Upper lobe of left lung (tissue), 6 donors: Measurements from ENCODE around the gene FOXO3. TPM values are rescaled to one million over a fixed set of nuclear protein-coding genes. Genes with fewer than 3 reads are reported as not detected.

Experiments
- ATAC-seq, 2 donors: fragments of 200-7000 bp; cut with Tn5 transposase; one replicate each; pipeline ENCODE4 v1.9.1; 2022; ENCODE audit warnings: mild to moderate bottlenecking in 2 of 2, moderate library complexity in 2 of 2; ENCODE audit not compliant: low FRiP score in 2 of 2
- DNase-seq, 2 donors: peaks; one replicate each; pipeline ENCODE4 v3.0.0-alpha.2; 2019 to 2020
- H3K27ac ChIP-seq, 4 donors: fragments of 200-600 bp; sonication (generic); one replicate each; pipeline ENCODE4 v1.5.1; 2016 to 2019
- H3K27me3 ChIP-seq, 4 donors: fragments of 200-600 bp; sonication (generic); one replicate each; pipeline ENCODE4 v1.5.1; 2017 to 2019
- H3K36me3 ChIP-seq, 4 donors: fragments of 200-600 bp; sonication (generic); one replicate each; pipeline ENCODE4 v1.5.1; 2016 to 2019
- H3K4me1 ChIP-seq, 4 donors: fragments of 200-600 bp; sonication (generic); one replicate each; pipeline ENCODE4 v1.5.1; 2018 to 2019
- H3K4me3 ChIP-seq, 4 donors: fragments of 200-600 bp; sonication (generic); one replicate each; pipeline ENCODE4 v1.5.1; 2017 to 2019; ENCODE audit warnings: mild to moderate bottlenecking in 2 of 4, moderate library complexity in 1 of 4
- H3K9me3 ChIP-seq, 4 donors: fragments of 200-600 bp; sonication (generic); one replicate each; pipeline ENCODE4 v1.5.1; 2018 to 2019
- EP300 ChIP-seq, 4 donors: sonication (generic); formaldehyde crosslinking; IDR thresholded peaks; one replicate each; pipeline ENCODE4 v1.5.1; 2017; ENCODE audit warnings: antibody characterized with exemption in 4 of 4, control low read depth in 2 of 4
- POLR2A ChIP-seq, 4 donors: fragments of 450-650 bp; IDR thresholded peaks; one replicate each; pipeline ENCODE4 v1.5.1; 2016 to 2017; ENCODE audit warnings: antibody characterized with exemption in 4 of 4, mild to moderate bottlenecking in 2 of 4
- POLR2AphosphoS5 ChIP-seq, 2 donors: sonication (generic); formaldehyde crosslinking; IDR thresholded peaks; one replicate each; pipeline ENCODE4 v1.5.1; 2017; ENCODE audit warnings: antibody characterized with exemption in 2 of 2
- WGBS, 2 donors: methylation state at CpG; one replicate each; pipeline ENCODE4 v1.1.5; 2017 to 2018; 5-methylcytosine and 5-hydroxymethylcytosine counted together
- total RNA-seq, 6 donors: library from RNA; depleted of rRNA in 4 of 6; stranded (reverse); fragments of >200 nt in 4 of 6; gene quantifications; one replicate each; pipeline versions ENCODE4 v1.1.0 to v1.2.1, GENCODE V29; 2016 to 2021
- TF ChIP-seq, protein P1 (sequence below), 6 experiments: fragments of 450-650 bp in 4 of 6; fragments of 200-600 bp in 2 of 6; sonication (generic) in 2 of 6; IDR thresholded peaks; one replicate each; pipeline ENCODE4 v1.5.1; 2016 to 2019; ENCODE audit warnings: antibody characterized with exemption in 6 of 6
- donor health status: DM: no; HTN: no; CAD: no; lungs with moderate emphysema.
- donor health status: DM: no; HTN: yes; CAD: no; lungs with severe emphysema.

Gene FOXO3
- total RNA-seq, 6 donors from 2014 or later, result 52.6 to 101 (median 71.9) TPM

- H3K4me3 ChIP-seq, result no peak overlapping the region
- ATAC-seq, result no peak
- H3K9me3 ChIP-seq, result no peaks in the 10 kb centered on the region
- TF ChIP-seq EP300 (IDR thresholded peaks at IDR 0.05) (no peak), POLR2A (IDR thresholded peaks at IDR 0.05) (no peak), POLR2AphosphoS5 (IDR thresholded peaks at IDR 0.05) (no peak)
- TF ChIP-seq, protein P1, sequence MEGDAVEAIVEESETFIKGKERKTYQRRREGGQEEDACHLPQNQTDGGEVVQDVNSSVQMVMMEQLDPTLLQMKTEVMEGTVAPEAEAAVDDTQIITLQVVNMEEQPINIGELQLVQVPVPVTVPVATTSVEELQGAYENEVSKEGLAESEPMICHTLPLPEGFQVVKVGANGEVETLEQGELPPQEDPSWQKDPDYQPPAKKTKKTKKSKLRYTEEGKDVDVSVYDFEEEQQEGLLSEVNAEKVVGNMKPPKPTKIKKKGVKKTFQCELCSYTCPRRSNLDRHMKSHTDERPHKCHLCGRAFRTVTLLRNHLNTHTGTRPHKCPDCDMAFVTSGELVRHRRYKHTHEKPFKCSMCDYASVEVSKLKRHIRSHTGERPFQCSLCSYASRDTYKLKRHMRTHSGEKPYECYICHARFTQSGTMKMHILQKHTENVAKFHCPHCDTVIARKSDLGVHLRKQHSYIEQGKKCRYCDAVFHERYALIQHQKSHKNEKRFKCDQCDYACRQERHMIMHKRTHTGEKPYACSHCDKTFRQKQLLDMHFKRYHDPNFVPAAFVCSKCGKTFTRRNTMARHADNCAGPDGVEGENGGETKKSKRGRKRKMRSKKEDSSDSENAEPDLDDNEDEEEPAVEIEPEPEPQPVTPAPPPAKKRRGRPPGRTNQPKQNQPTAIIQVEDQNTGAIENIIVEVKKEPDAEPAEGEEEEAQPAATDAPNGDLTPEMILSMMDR (IDR thresholded peaks at IDR 0.05), result no peak
- 85% methylated on average over 6 of the region's 6 CpGs for WGBS, 2 donors
- peaks cover 0 to 9% (median 3%) of the 10 kb centered on the region in 4 donors for H3K36me3 ChIP-seq
- H3K4me1 ChIP-seq, result peaks cover 17 to 27% (median 26%) of the 10 kb centered on the region in 4 donors
- H3K27me3 ChIP-seq, result no peaks in the 10 kb centered on the region
- DNase-seq, result no peak
- peak overlapping the region; percentile 48 to 81 (median 71) for H3K27ac ChIP-seq
These were observed 129.8 kb downstream of the FOXO3 start for GRCh38 chr6:108690326-108691049.

- no peaks in the 10 kb centered on the region for H3K36me3 ChIP-seq
- DNase-seq (no peak), ATAC-seq (no peak)
- no peak overlapping the region for H3K4me3 ChIP-seq
- H3K4me1 ChIP-seq, result peaks cover 17 to 23% (median 19%) of the 10 kb centered on the region in 4 donors
- WGBS, 2 donors, result 89 to 100% methylated on average over 2 of the region's 2 CpGs
- H3K27me3 ChIP-seq, result no peaks in the 10 kb centered on the region
- H3K27ac ChIP-seq, result peak overlapping the region in 2 of 4 donors; percentile 4 to 30
- TF ChIP-seq POLR2AphosphoS5 (IDR thresholded peaks at IDR 0.05), result peak in 1 of 2 donors; percentile 42
- no peak for TF ChIP-seq POLR2A (IDR thresholded peaks at IDR 0.05)
- no peak for TF ChIP-seq EP300 (IDR thresholded peaks at IDR 0.05)
- TF ChIP-seq, protein P1 (IDR thresholded peaks at IDR 0.05), result no peak
- no peaks in the 10 kb centered on the region for H3K9me3 ChIP-seq
These were observed 132.9 kb downstream of the FOXO3 start for GRCh38 chr6:108693430-108694154.

GRCh38 chr6:108694816-108695215 lies 134.1 kb downstream of the FOXO3 start:
- WGBS, 2 donors, result 89% methylated on average over 4 to 6 of the region's 6 CpGs
- Histone ChIP-seq H3K27me3 (no peaks in the 10 kb centered on the region), H3K27ac (no peak overlapping the region)

GRCh38 chr6:108697561-108698161 lies 136.9 kb downstream of the FOXO3 start:
- peaks cover 0 to 3% (median 0%) of the 10 kb centered on the region in 4 donors for H3K4me1 ChIP-seq
- H3K36me3 ChIP-seq, result no peaks in the 10 kb centered on the region
- no peak for DNase-seq
- peak in 1 of 2 donors; percentile 39 for ATAC-seq
- WGBS, 2 donors, result 66 to 80% methylated on average over 15 of the region's 15 CpGs
- H3K27ac ChIP-seq, result peak overlapping the region in 2 of 4 donors; percentile 30 to 37
- H3K27me3 ChIP-seq, result no peaks in the 10 kb centered on the region
- H3K4me3 ChIP-seq, result no peak overlapping the region
- TF ChIP-seq, protein P1 (IDR thresholded peaks at IDR 0.05), result no peak
- TF ChIP-seq POLR2A (IDR thresholded peaks at IDR 0.05), result no peak
- TF ChIP-seq POLR2AphosphoS5 (IDR thresholded peaks at IDR 0.05), result no peak
- TF ChIP-seq EP300 (IDR thresholded peaks at IDR 0.05), result no peak
- peaks cover 6 to 16% (median 12%) of the 10 kb centered on the region in 4 donors for H3K9me3 ChIP-seq

More at GRCh38 chr6:108694816-108695215, 134.1 kb downstream of the FOXO3 start:
- TF ChIP-seq POLR2A (IDR thresholded peaks at IDR 0.05), result no peak
- no peak for TF ChIP-seq EP300 (IDR thresholded peaks at IDR 0.05)
- TF ChIP-seq POLR2AphosphoS5 (IDR thresholded peaks at IDR 0.05), result no peak
- TF ChIP-seq, protein P1 (IDR thresholded peaks at IDR 0.05), result no peak
- H3K36me3 ChIP-seq, result no peaks in the 10 kb centered on the region
- no peak overlapping the region for H3K4me3 ChIP-seq
- peaks cover 6 to 11% (median 9%) of the 10 kb centered on the region in 4 donors for H3K4me1 ChIP-seq
- DNase-seq (no peak), ATAC-seq (no peak)
- no peaks in the 10 kb centered on the region for H3K9me3 ChIP-seq
